ENCODE measurements around the gene TCF3. TPM values are rescaled to one million over a fixed set of nuclear protein-coding genes. Genes with fewer than 3 reads are reported as not detected.

The TCF3 gene
- polyA plus RNA-seq, 1 donor (not counting 4 experiments of a cell fraction or from before 2014, with no cell fraction given) = 40.0 TPM

DNA sequence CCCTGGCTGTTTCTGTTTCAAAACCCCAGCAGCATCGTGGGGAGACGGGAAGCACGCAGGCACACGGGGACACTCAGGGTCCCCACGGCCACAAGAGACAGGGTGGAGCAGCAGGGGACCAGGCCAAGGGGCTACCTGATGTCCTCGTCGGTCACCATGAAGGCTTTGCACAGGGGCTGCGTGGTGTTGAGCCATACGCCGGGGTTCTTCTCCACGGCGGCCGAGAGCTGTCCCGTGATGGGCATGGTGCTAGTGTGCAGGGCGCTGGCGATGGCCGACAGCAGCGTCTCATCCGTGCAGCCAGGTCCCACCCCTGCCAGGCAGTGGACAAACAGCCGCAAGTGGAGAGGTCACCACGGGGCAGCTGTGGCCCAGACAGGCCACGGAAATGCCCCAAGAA is 71.5 kb downstream of the TCF3 start:
- H3K4me3 ChIP-seq (ENCODE audit: control insufficient read depth in 2 of 3, extremely low read depth in 1 of 3, insufficient read depth in 2 of 3, low read depth in 1 of 3, low read length in 3 of 3) = no peak overlapping the region
- H3K4me1 ChIP-seq (ENCODE audit: control insufficient read depth, extremely low read depth, insufficient read depth, low read length) = no peaks in the 10 kb centered on the region
- no peak overlapping the region for H3K27ac ChIP-seq (ENCODE audit: control insufficient read depth, insufficient read depth, low read length)
- peaks cover 5 to 17% of the 10 kb centered on the region in 2 experiments for H3K36me3 ChIP-seq (ENCODE audit: control insufficient read depth in 2 of 2, extremely low read depth in 1 of 2, insufficient read depth in 2 of 2, low read length in 2 of 2)
- H4K20me1 ChIP-seq (ENCODE audit: control insufficient read depth, extremely low read depth, insufficient read depth, low read length) = no peaks in the 10 kb centered on the region
- no peaks in the 10 kb centered on the region for H3K27me3 ChIP-seq (ENCODE audit: control insufficient read depth, extremely low read depth, insufficient read depth, low read length)
- no peak for DNase-seq (ENCODE audit: low read depth, low spot score)
- TF ChIP-seq, protein P1, sequence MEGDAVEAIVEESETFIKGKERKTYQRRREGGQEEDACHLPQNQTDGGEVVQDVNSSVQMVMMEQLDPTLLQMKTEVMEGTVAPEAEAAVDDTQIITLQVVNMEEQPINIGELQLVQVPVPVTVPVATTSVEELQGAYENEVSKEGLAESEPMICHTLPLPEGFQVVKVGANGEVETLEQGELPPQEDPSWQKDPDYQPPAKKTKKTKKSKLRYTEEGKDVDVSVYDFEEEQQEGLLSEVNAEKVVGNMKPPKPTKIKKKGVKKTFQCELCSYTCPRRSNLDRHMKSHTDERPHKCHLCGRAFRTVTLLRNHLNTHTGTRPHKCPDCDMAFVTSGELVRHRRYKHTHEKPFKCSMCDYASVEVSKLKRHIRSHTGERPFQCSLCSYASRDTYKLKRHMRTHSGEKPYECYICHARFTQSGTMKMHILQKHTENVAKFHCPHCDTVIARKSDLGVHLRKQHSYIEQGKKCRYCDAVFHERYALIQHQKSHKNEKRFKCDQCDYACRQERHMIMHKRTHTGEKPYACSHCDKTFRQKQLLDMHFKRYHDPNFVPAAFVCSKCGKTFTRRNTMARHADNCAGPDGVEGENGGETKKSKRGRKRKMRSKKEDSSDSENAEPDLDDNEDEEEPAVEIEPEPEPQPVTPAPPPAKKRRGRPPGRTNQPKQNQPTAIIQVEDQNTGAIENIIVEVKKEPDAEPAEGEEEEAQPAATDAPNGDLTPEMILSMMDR (optimal IDR thresholded peaks at IDR 0.05 in 1 of 3, IDR thresholded peaks at IDR 0.05 in 1 of 3, conservative IDR thresholded peaks at IDR 0.05 in 1 of 3; ENCODE audit: extremely low read depth in 1 of 3, insufficient read depth in 2 of 3, low read length in 3 of 3) = no peak
- no peak for TF ChIP-seq EZH2 (IDR thresholded peaks at IDR 0.05; ENCODE audit: low read length)
- FAIRE-seq = no peak
- H3K9me1 ChIP-seq (ENCODE audit: control insufficient read depth, extremely low read depth, insufficient read depth, low read length) = no peaks in the 10 kb centered on the region
- H3K4me2 ChIP-seq (ENCODE audit: control insufficient read depth, extremely low read depth, insufficient read depth, low read depth, low read length) = no peak overlapping the region
- no peak overlapping the region for H2AFZ ChIP-seq (ENCODE audit: control insufficient read depth, low read length)
- dilution Hi-C loops (cut with MboI; ENCODE audit: extremely low pct_ligation_motif_present, low sequenced_read_pairs) = no loop called here
- peaks cover 2% of the 10 kb centered on the region for H3K79me2 ChIP-seq (ENCODE audit: control insufficient read depth, insufficient read depth, low read length)
- no peaks in the 10 kb centered on the region for H3K9me3 ChIP-seq (ENCODE audit: control insufficient read depth, low read depth, low read length)
- no peak overlapping the region for H3K9ac ChIP-seq (ENCODE audit: control insufficient read depth, extremely low read depth, insufficient read depth, low read length)

GRCh38 chr19:1580382-1580781 is 72.0 kb downstream of the TCF3 start:
- H3K9ac ChIP-seq (ENCODE audit: control insufficient read depth, extremely low read depth, insufficient read depth, low read length) = no peak overlapping the region
- H3K4me3 ChIP-seq (ENCODE audit: control insufficient read depth in 2 of 3, extremely low read depth in 1 of 3, insufficient read depth in 2 of 3, low read depth in 1 of 3, low read length in 3 of 3) = no peak overlapping the region
- H3K36me3 ChIP-seq (ENCODE audit: control insufficient read depth in 2 of 2, extremely low read depth in 1 of 2, insufficient read depth in 2 of 2, low read length in 2 of 2) = peaks cover 5 to 23% of the 10 kb centered on the region in 2 experiments
- no peak overlapping the region for H3K27ac ChIP-seq (ENCODE audit: control insufficient read depth, insufficient read depth, low read length)
- FAIRE-seq = no peak
- TF ChIP-seq, protein P1 (optimal IDR thresholded peaks at IDR 0.05 in 1 of 3, IDR thresholded peaks at IDR 0.05 in 1 of 3, conservative IDR thresholded peaks at IDR 0.05 in 1 of 3; ENCODE audit: extremely low read depth in 1 of 3, insufficient read depth in 2 of 3, low read length in 3 of 3) = no peak
- no peak for TF ChIP-seq EZH2 (IDR thresholded peaks at IDR 0.05; ENCODE audit: low read length)
- no peaks in the 10 kb centered on the region for H4K20me1 ChIP-seq (ENCODE audit: control insufficient read depth, extremely low read depth, insufficient read depth, low read length)
- H3K9me3 ChIP-seq (ENCODE audit: control insufficient read depth, low read depth, low read length) = no peaks in the 10 kb centered on the region
- no peaks in the 10 kb centered on the region for H3K27me3 ChIP-seq (ENCODE audit: control insufficient read depth, extremely low read depth, insufficient read depth, low read length)
- peaks cover 2% of the 10 kb centered on the region for H3K79me2 ChIP-seq (ENCODE audit: control insufficient read depth, insufficient read depth, low read length)
- H2AFZ ChIP-seq (ENCODE audit: control insufficient read depth, low read length) = no peak overlapping the region
- H3K9me1 ChIP-seq (ENCODE audit: control insufficient read depth, extremely low read depth, insufficient read depth, low read length) = no peaks in the 10 kb centered on the region
- no peak overlapping the region for H3K4me2 ChIP-seq (ENCODE audit: control insufficient read depth, extremely low read depth, insufficient read depth, low read depth, low read length)
- no peak for DNase-seq (ENCODE audit: low read depth, low spot score)
- H3K4me1 ChIP-seq (ENCODE audit: control insufficient read depth, extremely low read depth, insufficient read depth, low read length) = no peaks in the 10 kb centered on the region
- dilution Hi-C loops (cut with MboI; ENCODE audit: extremely low pct_ligation_motif_present, low sequenced_read_pairs) = no loop called here

Measured in keratinocyte (primary cell).